ENCODE measurements around the gene AURKB.
A peak's percentile ranks its signal among the peaks of the same experiment; 100 is the strongest.
"Not testable (repeated sequence)": the region's sequence is repeated elsewhere in the genome, so short reads cannot be mapped to it uniquely, and the experiment has no call there.

Gene AURKB

GRCh38 chr17:8225813-8226535, 15.6 kb upstream of the AURKB start:
- no peak for DNase-seq (ENCODE audit: extremely low read depth in 1 of 2, low read depth in 1 of 2)

- no peak for DNase-seq (ENCODE audit: extremely low read depth in 1 of 2, low read depth in 1 of 2)
Observed at GRCh38 chr17:8224891-8225812, 14.8 kb upstream of the AURKB start.

DNA sequence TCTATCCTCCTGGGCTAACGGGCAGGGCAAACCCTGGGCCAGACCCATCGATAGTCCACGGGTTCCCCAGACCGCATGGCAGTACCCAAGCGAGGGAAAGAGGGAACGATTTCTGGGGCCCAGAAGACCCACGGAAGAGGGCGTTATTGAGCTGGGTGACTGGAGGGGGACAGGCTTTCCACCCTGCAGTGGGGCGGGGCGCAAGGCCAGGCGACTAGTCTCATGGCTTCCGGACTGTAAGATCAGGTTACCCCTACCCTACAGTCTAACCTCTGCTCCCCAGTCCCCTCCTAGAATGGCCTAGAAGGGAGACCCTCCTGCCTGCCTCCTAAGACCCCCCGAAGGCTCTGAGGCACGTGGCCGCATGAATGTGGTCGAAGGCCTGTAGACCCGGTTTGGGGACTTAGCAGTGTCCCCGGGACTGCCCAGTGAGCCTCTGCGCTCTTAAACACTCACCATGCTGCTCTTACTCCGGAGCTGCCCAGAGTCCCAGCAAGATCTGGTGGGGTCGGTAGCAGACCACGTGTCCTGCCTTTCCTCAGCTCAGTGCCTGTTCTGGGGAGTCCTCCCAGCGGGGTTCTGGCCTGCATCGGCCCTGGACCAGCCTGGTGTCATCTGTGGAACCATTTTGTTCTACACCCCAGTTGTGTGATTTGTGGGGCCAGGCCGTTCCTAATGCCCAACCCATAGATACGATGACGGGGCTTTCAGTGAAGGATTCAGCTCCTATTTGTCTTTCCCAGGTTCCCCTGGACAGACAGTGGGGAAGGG, 13.2 kb upstream of the AURKB start:
- no peak for DNase-seq (ENCODE audit: extremely low read depth in 1 of 2, low read depth in 1 of 2)

DNA sequence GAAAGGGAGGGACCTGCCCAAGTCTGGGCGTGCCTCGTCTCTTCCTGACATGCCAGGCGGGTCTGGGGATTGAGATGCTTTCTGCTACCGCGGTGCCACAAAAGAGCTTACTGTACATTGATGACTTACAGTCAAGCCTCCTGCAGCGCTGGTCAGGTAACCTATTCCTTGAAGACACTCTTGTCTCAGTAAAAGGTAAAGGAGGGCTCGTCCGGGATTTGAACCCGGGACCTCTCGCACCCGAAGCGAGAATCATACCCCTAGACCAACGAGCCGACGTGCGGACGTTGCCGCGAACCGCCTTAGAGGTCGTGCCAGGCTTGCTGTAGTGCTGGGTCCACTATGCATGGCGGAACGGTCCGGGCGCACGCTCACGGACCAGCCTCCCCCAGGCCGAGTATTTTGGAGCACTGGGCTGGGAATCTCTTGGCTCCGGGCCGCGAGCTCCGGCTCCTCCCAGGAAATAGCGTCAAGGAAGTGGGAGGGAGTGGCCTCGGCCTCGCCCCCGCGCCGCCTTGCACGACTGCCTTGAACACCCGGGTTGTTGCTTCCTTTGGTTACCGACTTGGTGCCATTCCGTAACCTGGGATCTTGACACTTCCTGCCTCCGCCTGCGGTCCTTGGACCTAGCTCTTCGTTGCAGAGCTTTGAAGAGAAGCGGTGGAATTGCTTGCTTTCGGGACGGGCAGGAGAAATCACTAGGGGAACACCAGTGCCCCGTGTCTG, 12.4 kb upstream of the AURKB start:
- DNase-seq (ENCODE audit: extremely low read depth in 1 of 2, low read depth in 1 of 2): peak; percentile 62 to 82

GRCh38 chr17:8222380-8222629, 11.9 kb upstream of the AURKB start:
- DNase-seq (ENCODE audit: extremely low read depth in 1 of 2, low read depth in 1 of 2): no peak

DNA sequence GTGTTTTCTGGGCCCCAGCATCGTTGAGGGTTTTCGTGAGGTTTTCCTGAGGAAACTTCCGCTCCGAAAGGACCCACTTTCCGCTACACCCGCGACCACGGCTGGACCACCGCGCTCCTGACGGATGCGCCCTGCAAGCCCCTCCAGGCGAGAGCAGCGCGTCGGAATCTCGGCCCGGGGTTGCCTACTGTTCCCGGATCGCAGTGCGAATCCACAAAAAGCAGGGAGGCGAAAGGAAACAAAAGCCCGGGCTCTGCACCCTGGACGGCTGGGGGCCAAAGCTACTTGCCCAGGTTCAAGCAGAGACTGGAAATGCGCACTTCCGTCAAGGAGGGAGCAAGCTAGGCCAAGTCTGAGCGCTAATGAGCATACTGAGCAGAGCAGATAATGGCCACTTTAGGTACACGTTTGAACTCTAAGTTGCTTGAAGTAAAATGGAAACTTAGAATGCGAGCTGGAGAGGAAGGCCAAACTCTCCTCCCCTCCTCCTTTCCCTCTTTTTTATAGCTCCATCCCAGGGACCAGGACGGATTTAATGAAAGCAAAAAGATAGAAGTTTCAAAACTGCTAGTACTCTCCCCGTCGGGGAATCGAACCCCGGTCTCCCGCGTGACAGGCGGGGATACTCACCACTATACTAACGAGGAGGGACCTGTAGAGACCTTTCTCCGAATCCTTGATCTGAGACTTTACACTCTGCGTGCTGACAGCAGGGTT, 11.4 kb upstream of the AURKB start:
- DNase-seq (ENCODE audit: extremely low read depth in 1 of 2, low read depth in 1 of 2): peak; percentile 72 to 79

- DNase-seq (ENCODE audit: extremely low read depth in 1 of 2, low read depth in 1 of 2): peak; percentile 69 to 70
Observed at GRCh38 chr17:8220783-8221662, 10.6 kb upstream of the AURKB start.

- not testable (repeated sequence) for DNase-seq (ENCODE audit: extremely low read depth in 1 of 2, low read depth in 1 of 2)
Observed at GRCh38 chr17:8214000-8214399, 3.6 kb upstream of the AURKB start.

- DNase-seq (ENCODE audit: extremely low read depth in 1 of 2, low read depth in 1 of 2): no peak
Observed at GRCh38 chr17:8212312-8213180, 2.2 kb upstream of the AURKB start.

GRCh38 chr17:8210761-8211458, 535 bp upstream of the AURKB start:
- no peak for DNase-seq (ENCODE audit: extremely low read depth in 1 of 2, low read depth in 1 of 2)

DNA sequence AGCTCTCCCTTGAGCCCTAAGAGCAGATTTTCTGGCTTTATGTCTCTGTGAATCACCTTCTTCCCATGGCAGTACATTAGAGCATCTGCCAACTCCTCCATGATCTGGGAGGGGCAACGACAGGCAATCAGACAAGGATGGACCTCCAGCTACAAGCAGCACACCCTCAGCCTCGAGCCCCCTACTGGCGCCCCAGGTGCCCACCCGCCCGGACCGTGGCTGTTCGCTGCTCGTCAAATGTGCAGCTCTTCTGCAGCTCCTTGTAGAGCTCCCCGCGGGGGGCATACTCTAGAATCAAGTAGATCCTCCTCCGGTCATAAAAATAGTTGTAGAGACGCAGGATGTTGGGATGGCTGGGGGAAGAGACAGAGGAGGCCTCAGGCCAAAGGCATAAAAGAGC, 3.8 kb downstream of the AURKB start:
- DNase-seq (ENCODE audit: extremely low read depth in 1 of 2, low read depth in 1 of 2): no peak

GRCh38 chr17:8204761-8205555, 5.4 kb downstream of the AURKB start:
- no peak for DNase-seq (ENCODE audit: extremely low read depth in 1 of 2, low read depth in 1 of 2)

DNA sequence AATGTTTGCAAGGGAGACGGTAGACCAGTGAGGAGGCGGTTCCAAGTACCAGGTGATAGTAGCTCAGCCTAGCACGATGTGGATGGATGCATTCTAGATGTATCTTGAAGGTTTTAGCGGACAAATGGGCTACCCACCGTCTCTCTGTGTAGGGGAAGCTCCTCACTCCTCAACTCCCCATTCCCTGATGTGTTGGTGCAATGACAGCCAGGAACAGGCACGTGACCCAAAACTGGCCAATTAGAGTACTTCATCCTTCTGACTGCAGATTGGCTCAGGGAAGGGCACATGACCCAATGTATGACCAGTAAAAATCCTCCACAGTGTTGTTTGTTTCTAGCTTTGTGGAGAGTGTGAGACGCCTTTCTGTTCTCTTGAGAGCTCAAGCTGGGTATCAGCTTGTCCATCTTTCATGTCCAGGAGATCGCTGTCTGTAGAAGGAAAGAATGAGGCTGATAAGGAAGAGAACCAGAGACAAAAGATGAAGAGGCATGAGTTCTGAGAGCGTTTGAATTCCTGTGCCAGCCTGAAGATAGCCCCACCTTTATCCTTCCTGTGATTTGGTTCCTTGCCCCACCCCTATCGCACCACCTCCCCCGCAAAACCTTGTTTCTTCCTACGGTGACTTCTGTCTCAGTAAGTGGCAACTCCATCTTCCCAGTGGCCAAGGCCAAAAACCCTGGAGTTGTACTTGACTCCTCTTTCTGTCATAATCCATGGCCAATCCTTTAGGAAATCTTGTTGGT, 18.1 kb downstream of the AURKB start:
- no peak for DNase-seq (ENCODE audit: extremely low read depth in 1 of 2, low read depth in 1 of 2)

- no peak for DNase-seq (ENCODE audit: extremely low read depth in 1 of 2, low read depth in 1 of 2)
Observed at GRCh38 chr17:8190506-8190905, 19.9 kb downstream of the AURKB start.

- peak; percentile 86 to 91 for DNase-seq (ENCODE audit: extremely low read depth in 1 of 2, low read depth in 1 of 2)
Observed at GRCh38 chr17:8189711-8190477, 20.5 kb downstream of the AURKB start, which contains the start of gene BORCS6. Gene BORCS6, minus strand, starts transcription at chr17:8190180. Its CDS starts 40 bp downstream, at chr17:8190140.
